Measurements from ENCODE around the gene SCCPDH.

Gene SCCPDH

GRCh38 chr1:246786606-246787238, 62.5 kb downstream of the SCCPDH start:
- no peak for DNase-seq

GRCh38 chr1:246787781-246788513, 63.7 kb downstream of the SCCPDH start:
- no peak for DNase-seq

GRCh38 chr1:246788895-246789338, 64.7 kb downstream of the SCCPDH start:
- no peak for DNase-seq

- DNase-seq, result no peak
These were observed 65.5 kb downstream of the SCCPDH start for GRCh38 chr1:246789454-246790339.

- no peak for DNase-seq
These were observed 66.2 kb downstream of the SCCPDH start for GRCh38 chr1:246790364-246790763.

GRCh38 chr1:246790833-246791232, 66.6 kb downstream of the SCCPDH start:
- no peak for DNase-seq

GRCh38 chr1:246791303-246791918, 67.2 kb downstream of the SCCPDH start:
- no peak for DNase-seq

GRCh38 chr1:246792603-246793002, 68.4 kb downstream of the SCCPDH start:
- no peak for DNase-seq

GRCh38 chr1:246793356-246793896, 69.2 kb downstream of the SCCPDH start:
- DNase-seq, result no peak

GRCh38 chr1:246794048-246794827, 70.0 kb downstream of the SCCPDH start:
- DNase-seq, result no peak

- no peak for DNase-seq
These were observed 70.8 kb downstream of the SCCPDH start for GRCh38 chr1:246794828-246795671.

GRCh38 chr1:246795906-246796694, 71.9 kb downstream of the SCCPDH start:
- no peak for DNase-seq

GRCh38 chr1:246797157-246797556, 72.9 kb downstream of the SCCPDH start:
- DNase-seq, result no peak

- DNase-seq, result no peak
These were observed 73.4 kb downstream of the SCCPDH start for GRCh38 chr1:246797597-246797996.

GRCh38 chr1:246798107-246798506, 73.9 kb downstream of the SCCPDH start:
- no peak for DNase-seq

GRCh38 chr1:246798606-246799496, 74.6 kb downstream of the SCCPDH start:
- DNase-seq, result no peak

GRCh38 chr1:246800356-246800755, 76.1 kb downstream of the SCCPDH start:
- DNase-seq, result no peak

- no peak for DNase-seq
These were observed 76.5 kb downstream of the SCCPDH start for GRCh38 chr1:246800756-246801155.
